C4-2B (cell line): ENCODE measurements around the gene GPR37L1.

ENCODE experiments used
- ZFX ChIP-seq: fragments of 450-650 bp; IDR thresholded peaks from 2 replicates; pipeline ENCODE4 v1.6.1; 2017
- TF ChIP-seq, protein P1 (sequence below): fragments of 450-650 bp; conservative IDR thresholded peaks from 2 replicates; pipeline ENCODE4 v1.5.1; 2017; ENCODE audit warnings: mild to moderate bottlenecking

GRCh38 chr1:202157945-202158344 lies 35.2 kb downstream of the GPR37L1 start:
- TF ChIP-seq, protein P1, sequence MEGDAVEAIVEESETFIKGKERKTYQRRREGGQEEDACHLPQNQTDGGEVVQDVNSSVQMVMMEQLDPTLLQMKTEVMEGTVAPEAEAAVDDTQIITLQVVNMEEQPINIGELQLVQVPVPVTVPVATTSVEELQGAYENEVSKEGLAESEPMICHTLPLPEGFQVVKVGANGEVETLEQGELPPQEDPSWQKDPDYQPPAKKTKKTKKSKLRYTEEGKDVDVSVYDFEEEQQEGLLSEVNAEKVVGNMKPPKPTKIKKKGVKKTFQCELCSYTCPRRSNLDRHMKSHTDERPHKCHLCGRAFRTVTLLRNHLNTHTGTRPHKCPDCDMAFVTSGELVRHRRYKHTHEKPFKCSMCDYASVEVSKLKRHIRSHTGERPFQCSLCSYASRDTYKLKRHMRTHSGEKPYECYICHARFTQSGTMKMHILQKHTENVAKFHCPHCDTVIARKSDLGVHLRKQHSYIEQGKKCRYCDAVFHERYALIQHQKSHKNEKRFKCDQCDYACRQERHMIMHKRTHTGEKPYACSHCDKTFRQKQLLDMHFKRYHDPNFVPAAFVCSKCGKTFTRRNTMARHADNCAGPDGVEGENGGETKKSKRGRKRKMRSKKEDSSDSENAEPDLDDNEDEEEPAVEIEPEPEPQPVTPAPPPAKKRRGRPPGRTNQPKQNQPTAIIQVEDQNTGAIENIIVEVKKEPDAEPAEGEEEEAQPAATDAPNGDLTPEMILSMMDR: no peak
- TF ChIP-seq ZFX: no peak
